ENCODE measurements around the gene SLC43A3. TPM values are rescaled to one million over a fixed set of nuclear protein-coding genes. Genes with fewer than 3 reads are reported as not detected.

The SLC43A3 gene
- total and polyA plus RNA-seq, 9 of the 15 experiments (the other 6 are each of a cell fraction or from before 2014, with no cell fraction given): 63.7 to 281 (median 139) TPM

- TF ChIP-seq, protein P1, sequence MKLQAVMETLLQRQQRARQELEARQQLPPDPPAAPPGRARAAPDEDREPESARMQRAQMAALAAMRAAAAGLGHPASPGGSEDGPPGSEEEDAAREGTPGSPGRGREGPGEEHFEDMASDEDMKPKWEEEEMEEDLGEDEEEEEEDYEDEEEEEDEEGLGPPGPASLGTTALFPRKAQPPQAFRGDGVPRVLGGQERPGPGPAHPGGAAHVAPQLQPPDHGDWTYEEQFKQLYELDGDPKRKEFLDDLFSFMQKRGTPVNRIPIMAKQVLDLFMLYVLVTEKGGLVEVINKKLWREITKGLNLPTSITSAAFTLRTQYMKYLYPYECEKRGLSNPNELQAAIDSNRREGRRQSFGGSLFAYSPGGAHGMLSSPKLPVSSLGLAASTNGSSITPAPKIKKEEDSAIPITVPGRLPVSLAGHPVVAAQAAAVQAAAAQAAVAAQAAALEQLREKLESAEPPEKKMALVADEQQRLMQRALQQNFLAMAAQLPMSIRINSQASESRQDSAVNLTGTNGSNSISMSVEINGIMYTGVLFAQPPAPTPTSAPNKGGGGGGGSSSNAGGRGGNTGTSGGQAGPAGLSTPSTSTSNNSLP (IDR thresholded peaks at IDR 0.05; ENCODE audit: borderline replicate concordance, low read depth, low read length): peak; percentile 45; the same call in 1 of the 2 replicates
- TF ChIP-seq ZBTB7A (IDR thresholded peaks at IDR 0.05; ENCODE audit: borderline replicate concordance, control insufficient read depth, low read depth, low read length) (peak; percentile 97), PURB (CRISPR knock-in tag; IDR thresholded peaks at IDR 0.05; ENCODE audit: low read depth) (no peak), NFATC3 (IDR thresholded peaks at IDR 0.05) (no peak), TGIF2 (CRISPR knock-in tag; IDR thresholded peaks at IDR 0.05) (no peak; the same call in 1 of the 2 replicates), ZSCAN32 (CRISPR knock-in tag; IDR thresholded peaks at IDR 0.05) (no peak), XRCC3 (IDR thresholded peaks at IDR 0.05) (no peak), COPS2 (conservative IDR thresholded peaks at IDR 0.05) (no peak), MXI1 (IDR thresholded peaks at IDR 0.05; ENCODE audit: low read depth, low read length) (peak; percentile 93), PKNOX1 (IDR thresholded peaks at IDR 0.05) (peak; percentile 87), MNT (conservative IDR thresholded peaks at IDR 0.05) (peak; percentile 96 to 99), E2F4 (CRISPR knock-in tag; IDR thresholded peaks at IDR 0.05; ENCODE audit: low read depth) (no peak), ZHX1 (conservative IDR thresholded peaks at IDR 0.05; ENCODE audit: low read length) (no peak)
- TF ChIP-seq, protein P2, sequence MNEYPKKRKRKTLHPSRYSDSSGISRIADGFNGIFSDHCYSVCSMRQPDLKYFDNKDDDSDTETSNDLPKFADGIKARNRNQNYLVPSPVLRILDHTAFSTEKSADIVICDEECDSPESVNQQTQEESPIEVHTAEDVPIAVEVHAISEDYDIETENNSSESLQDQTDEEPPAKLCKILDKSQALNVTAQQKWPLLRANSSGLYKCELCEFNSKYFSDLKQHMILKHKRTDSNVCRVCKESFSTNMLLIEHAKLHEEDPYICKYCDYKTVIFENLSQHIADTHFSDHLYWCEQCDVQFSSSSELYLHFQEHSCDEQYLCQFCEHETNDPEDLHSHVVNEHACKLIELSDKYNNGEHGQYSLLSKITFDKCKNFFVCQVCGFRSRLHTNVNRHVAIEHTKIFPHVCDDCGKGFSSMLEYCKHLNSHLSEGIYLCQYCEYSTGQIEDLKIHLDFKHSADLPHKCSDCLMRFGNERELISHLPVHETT (CRISPR knock-in tag; conservative IDR thresholded peaks at IDR 0.05 in 1 of 2, IDR thresholded peaks at IDR 0.05 in 1 of 2): peak in 1 of 2 experiments; percentile 86; a peak in 2 of 4 replicates
These were observed 1.9 kb downstream of the SLC43A3 start (continued) for GRCh38 chr11:57424792-57425564.

Data from K562 (cell line).